Progenitor cell of endocrine pancreas (in vitro differentiated cells): ENCODE results near the gene RXRG. TPM values are rescaled to one million over a fixed set of nuclear protein-coding genes. Genes with fewer than 3 reads are reported as not detected.

ENCODE experiments used
- DNase-seq: peaks from one replicate; pipeline ENCODE4 v3.0.0; 2021; ENCODE audit warnings: low spot score; ENCODE audit not compliant: unreplicated experiment
- H3K27ac Mint-ChIP-seq: 2 replicates; pipeline ENCODE4 v1.8.0; 2021; ENCODE audit warnings: mild to moderate bottlenecking, moderate library complexity, mixed read lengths
- H3K27me3 Mint-ChIP-seq: 2 replicates; pipeline ENCODE4 v1.8.0; 2021; ENCODE audit warnings: mixed read lengths
- H3K36me3 Mint-ChIP-seq: 2 replicates; pipeline ENCODE4 v1.8.0; 2022; ENCODE audit warnings: mixed read lengths; ENCODE audit not compliant: insufficient read depth
- H3K4me1 Mint-ChIP-seq: 2 replicates; pipeline ENCODE4 v1.8.0; 2021; ENCODE audit warnings: low read depth, mixed read lengths
- H3K4me3 Mint-ChIP-seq: 2 replicates; pipeline ENCODE4 v1.8.0; 2021; ENCODE audit warnings: low read depth, mild to moderate bottlenecking, moderate library complexity, mixed read lengths
- H3K9me3 Mint-ChIP-seq: 2 replicates; pipeline ENCODE4 v1.8.0; 2021; ENCODE audit warnings: low read depth, mixed read lengths
- CTCF ChIP-seq: fragments of 200-600 bp; sonication (generic); IDR thresholded peaks from one replicate; pipeline ENCODE4 v1.5.0; 2021; ENCODE audit warnings: antibody characterized with exemption, mild to moderate bottlenecking; ENCODE audit not compliant: unreplicated experiment
- total RNA-seq: library from RNA; stranded (reverse); gene quantifications from 2 replicates; pipeline ENCODE4 v1.2.1, GENCODE V29; 2021

The RXRG gene
- total RNA-seq, 1 donor from 2014 or later: 2.2 TPM

GRCh38 chr1:165376041-165376810 is 68.7 kb downstream of the RXRG start:
- peak overlapping the region; percentile 87 for H3K27ac Mint-ChIP-seq
- DNase-seq: peak; percentile 36
- peaks cover 54% of the 10 kb centered on the region for H3K27me3 Mint-ChIP-seq
- H3K4me3 Mint-ChIP-seq: peak overlapping the region; percentile 75
- H3K9me3 Mint-ChIP-seq: no peaks in the 10 kb centered on the region
- H3K36me3 Mint-ChIP-seq: no peaks in the 10 kb centered on the region
- no peak for TF ChIP-seq CTCF
- H3K4me1 Mint-ChIP-seq: peaks cover 11% of the 10 kb centered on the region

- Mint-ChIP-seq H3K4me1 (peaks cover 11% of the 10 kb centered on the region), H3K4me3 (peak overlapping the region; percentile 35), H3K27me3 (peaks cover 57% of the 10 kb centered on the region), H3K27ac (no peak overlapping the region), H3K36me3 (no peaks in the 10 kb centered on the region), H3K9me3 (no peaks in the 10 kb centered on the region)
- TF ChIP-seq CTCF: no peak
- DNase-seq: no peak
Observed at GRCh38 chr1:165375623-165376022, 69.3 kb downstream of the RXRG start.

GRCh38 chr1:165371588-165372225 is 73.2 kb downstream of the RXRG start:
- no peak overlapping the region for H3K27ac Mint-ChIP-seq
- no peaks in the 10 kb centered on the region for H3K9me3 Mint-ChIP-seq
- TF ChIP-seq CTCF: no peak
- H3K27me3 Mint-ChIP-seq: peaks cover 70% of the 10 kb centered on the region
- DNase-seq: no peak
- no peak overlapping the region for H3K4me3 Mint-ChIP-seq
- H3K36me3 Mint-ChIP-seq: no peaks in the 10 kb centered on the region
- peaks cover 9% of the 10 kb centered on the region for H3K4me1 Mint-ChIP-seq

- peaks cover 77% of the 10 kb centered on the region for H3K27me3 Mint-ChIP-seq
- H3K27ac Mint-ChIP-seq: no peak overlapping the region
Observed at GRCh38 chr1:165369255-165369848, 75.6 kb downstream of the RXRG start.

More at GRCh38 chr1:165369255-165369848, 75.6 kb downstream of the RXRG start:
- TF ChIP-seq CTCF: peak; percentile 91
- Mint-ChIP-seq H3K36me3 (no peaks in the 10 kb centered on the region), H3K4me3 (no peak overlapping the region), H3K4me1 (peaks cover under 1% of the 10 kb centered on the region), H3K9me3 (no peaks in the 10 kb centered on the region)
- DNase-seq: peak; percentile 61
